Activated naive CD4-positive, alpha-beta T cell treated with anti-CD3 and anti-CD28 coated beads for 36 hours (primary cell): Measurements from ENCODE around the gene MIPEP. TPM values are rescaled to one million over a fixed set of nuclear protein-coding genes. Genes with fewer than 3 reads are reported as not detected.

Experiments
- CTCF ChIA-PET: fragments of 350-600 bp; sonication (Branson Sonifier 250); formaldehyde crosslinking; loops from one replicate; lab custom pipeline; 2021; ENCODE audit warnings: antibody characterized with exemption; lab: Charles Lee
- DNase-seq: peaks from one replicate; pipeline ENCODE4 v3.0.0-alpha.2; 2020
- H3K27ac Mint-ChIP-seq: one replicate; pipeline ENCODE4 v1.8.0; 2021; ENCODE audit warnings: mild to moderate bottlenecking, mixed read lengths
- H3K27me3 Mint-ChIP-seq: one replicate; pipeline ENCODE4 v1.8.0; 2021; ENCODE audit warnings: low read depth, mixed read lengths
- H3K36me3 Mint-ChIP-seq: one replicate; pipeline ENCODE4 v1.8.0; 2021; ENCODE audit warnings: low read depth, mixed read lengths
- H3K4me1 Mint-ChIP-seq: one replicate; pipeline ENCODE4 v1.8.0; 2021; ENCODE audit warnings: low read depth, mixed read lengths
- H3K4me3 Mint-ChIP-seq: one replicate; pipeline ENCODE4 v1.8.0; 2021; ENCODE audit warnings: mild to moderate bottlenecking, moderate library complexity, mixed read lengths
- H3K9me3 Mint-ChIP-seq: one replicate; pipeline ENCODE4 v1.8.0; 2021; ENCODE audit warnings: mixed read lengths
- intact Hi-C: fragments of 100-400 bp; cut with micrococcal nuclease; formaldehyde crosslinking; loops from one replicate; pipeline ENCODE4 v1.15.1; 2023
- total RNA-seq, 2 experiments: library from RNA; stranded (reverse); gene quantifications; one replicate each; pipeline ENCODE4 v1.2.3, GENCODE V29; 2021

The MIPEP gene
- 10 to 100 TPM; 15.4 to 17.0 TPM for total RNA-seq

- peaks cover 3% of the 10 kb centered on the region for H3K36me3 Mint-ChIP-seq
- H3K4me3 Mint-ChIP-seq = peak within 1 kb of the TSS; percentile 81
- CTCF ChIA-PET = interaction anchor here (0.7 to 2.2 kb wide), 10 partner anchors 11 to 422 kb away, joined by 3 to 5 read pairs (median 3); no protein-coding TSS in a partner anchor
- H3K27ac Mint-ChIP-seq = peak within 1 kb of the TSS; percentile 51
- intact Hi-C loops = loop anchor here (1.0 to 2.0 kb wide), 5 partner anchors 78 to 514 kb away; no protein-coding TSS in a partner anchor
- H3K4me1 Mint-ChIP-seq = peaks cover 24% of the 10 kb centered on the region
- H3K27me3 Mint-ChIP-seq = no peaks in the 10 kb centered on the region
- peak; percentile 89 for DNase-seq
- no peaks in the 10 kb centered on the region for H3K9me3 Mint-ChIP-seq
Measured at GRCh38 chr13:23888658-23889614, at the start of gene MIPEP. TSS of gene MIPEP (minus strand) at chr13:23889400. CDS start at chr13:23889320, 80 bp downstream.

- DNase-seq = no peak
- H3K27me3 Mint-ChIP-seq = peaks cover 26% of the 10 kb centered on the region
- no peaks in the 10 kb centered on the region for H3K4me1 Mint-ChIP-seq
- H3K36me3 Mint-ChIP-seq = no peaks in the 10 kb centered on the region
- CTCF ChIA-PET = no interaction called here
- no peak overlapping the region for H3K27ac Mint-ChIP-seq
- peaks cover 2% of the 10 kb centered on the region for H3K9me3 Mint-ChIP-seq
- no peak overlapping the region for H3K4me3 Mint-ChIP-seq
- intact Hi-C loops = no loop called here
Measured at GRCh38 chr13:23934520-23934919, 45.3 kb upstream of the MIPEP start.

GRCh38 chr13:23928985-23929384 lies 39.8 kb upstream of the MIPEP start:
- Mint-ChIP-seq H3K4me1 (no peaks in the 10 kb centered on the region), H3K9me3 (no peaks in the 10 kb centered on the region), H3K27me3 (peaks cover 18% of the 10 kb centered on the region), H3K36me3 (no peaks in the 10 kb centered on the region), H3K27ac (no peak overlapping the region), H3K4me3 (no peak overlapping the region)
- CTCF ChIA-PET = no interaction called here
- intact Hi-C loops = no loop called here
- no peak for DNase-seq

GRCh38 chr13:23923031-23923430 lies 33.8 kb upstream of the MIPEP start:
- H3K27ac Mint-ChIP-seq = no peak overlapping the region
- CTCF ChIA-PET = interaction anchor here (0.8 to 2.3 kb wide), 6 partner anchors 8 to 296 kb away, joined by 3 to 8 read pairs (median 3); no protein-coding TSS in a partner anchor
- H3K36me3 Mint-ChIP-seq = no peaks in the 10 kb centered on the region
- peaks cover 27% of the 10 kb centered on the region for H3K27me3 Mint-ChIP-seq
- H3K4me3 Mint-ChIP-seq = no peak overlapping the region
- intact Hi-C loops = no loop called here
- no peaks in the 10 kb centered on the region for H3K4me1 Mint-ChIP-seq
- H3K9me3 Mint-ChIP-seq = no peaks in the 10 kb centered on the region
- no peak for DNase-seq

- no peaks in the 10 kb centered on the region for H3K4me1 Mint-ChIP-seq
- intact Hi-C loops = no loop called here
- H3K27ac Mint-ChIP-seq = no peak overlapping the region
- H3K36me3 Mint-ChIP-seq = no peaks in the 10 kb centered on the region
- CTCF ChIA-PET = interaction anchor here (0.6 to 2.3 kb wide), 18 partner anchors 8 to 528 kb away, joined by 3 to 8 read pairs (median 3); no protein-coding TSS in a partner anchor
- H3K4me3 Mint-ChIP-seq = no peak overlapping the region
- H3K9me3 Mint-ChIP-seq = no peaks in the 10 kb centered on the region
- peaks cover 33% of the 10 kb centered on the region for H3K27me3 Mint-ChIP-seq
- DNase-seq = no peak
Measured at GRCh38 chr13:23922005-23922932, 33.1 kb upstream of the MIPEP start.

GRCh38 chr13:23921451-23921888 lies 32.3 kb upstream of the MIPEP start:
- Mint-ChIP-seq H3K36me3 (no peaks in the 10 kb centered on the region), H3K4me1 (no peaks in the 10 kb centered on the region)

GRCh38 chr13:23919006-23919405 lies 29.8 kb upstream of the MIPEP start:
- Mint-ChIP-seq H3K4me3 (no peak overlapping the region), H3K36me3 (no peaks in the 10 kb centered on the region), H3K27ac (no peak overlapping the region), H3K27me3 (peaks cover 39% of the 10 kb centered on the region), H3K9me3 (no peaks in the 10 kb centered on the region), H3K4me1 (no peaks in the 10 kb centered on the region)
- CTCF ChIA-PET = interaction anchor here (0.7 to 1.3 kb wide), 5 partner anchors 14 to 314 kb away, joined by 3 to 5 read pairs (median 4); no protein-coding TSS in a partner anchor
- intact Hi-C loops = no loop called here
- DNase-seq = no peak

More at GRCh38 chr13:23921451-23921888, 32.3 kb upstream of the MIPEP start:
- peaks cover 32% of the 10 kb centered on the region for H3K27me3 Mint-ChIP-seq
- CTCF ChIA-PET = interaction anchor here (0.6 to 1.6 kb wide), 14 partner anchors 9 to 527 kb away, joined by 3 to 8 read pairs (median 3); no protein-coding TSS in a partner anchor
- intact Hi-C loops = loop anchor here (1.0 kb wide), 4 partner anchors 39 to 299 kb away; no protein-coding TSS in a partner anchor
- no peak overlapping the region for H3K27ac Mint-ChIP-seq
- H3K9me3 Mint-ChIP-seq = no peaks in the 10 kb centered on the region
- H3K4me3 Mint-ChIP-seq = no peak overlapping the region
- peak; percentile 16 for DNase-seq

GRCh38 chr13:23918208-23918607 lies 29.0 kb upstream of the MIPEP start:
- H3K4me1 Mint-ChIP-seq = no peaks in the 10 kb centered on the region
- intact Hi-C loops = no loop called here
- no peaks in the 10 kb centered on the region for H3K9me3 Mint-ChIP-seq
- H3K27ac Mint-ChIP-seq = no peak overlapping the region
- no peaks in the 10 kb centered on the region for H3K36me3 Mint-ChIP-seq
- CTCF ChIA-PET = interaction anchor here (0.7 to 1.3 kb wide), 4 partner anchors 43 to 315 kb away, joined by 3 to 5 read pairs (median 4); no protein-coding TSS in a partner anchor
- peaks cover 39% of the 10 kb centered on the region for H3K27me3 Mint-ChIP-seq
- H3K4me3 Mint-ChIP-seq = no peak overlapping the region
- DNase-seq = no peak

GRCh38 chr13:23915308-23915707 lies 26.1 kb upstream of the MIPEP start:
- DNase-seq = no peak
- H3K27me3 Mint-ChIP-seq = peaks cover 30% of the 10 kb centered on the region
- intact Hi-C loops = no loop called here
- H3K36me3 Mint-ChIP-seq = no peaks in the 10 kb centered on the region
- no peak overlapping the region for H3K27ac Mint-ChIP-seq
- CTCF ChIA-PET = interaction anchor here (0.7 to 1.9 kb wide), 2 partner anchors 305 to 313 kb away, joined by 3 to 4 read pairs; no protein-coding TSS in a partner anchor
- H3K4me3 Mint-ChIP-seq = no peak overlapping the region
- peaks cover 8% of the 10 kb centered on the region for H3K4me1 Mint-ChIP-seq
- no peaks in the 10 kb centered on the region for H3K9me3 Mint-ChIP-seq

GRCh38 chr13:23912469-23912868 lies 23.3 kb upstream of the MIPEP start:
- intact Hi-C loops = no loop called here
- no peaks in the 10 kb centered on the region for H3K9me3 Mint-ChIP-seq
- peaks cover 16% of the 10 kb centered on the region for H3K27me3 Mint-ChIP-seq
- H3K27ac Mint-ChIP-seq = no peak overlapping the region
- peaks cover 8% of the 10 kb centered on the region for H3K4me1 Mint-ChIP-seq
- H3K4me3 Mint-ChIP-seq = no peak overlapping the region
- DNase-seq = no peak
- CTCF ChIA-PET = no interaction called here
- no peaks in the 10 kb centered on the region for H3K36me3 Mint-ChIP-seq

GRCh38 chr13:23909606-23910005 lies 20.4 kb upstream of the MIPEP start:
- Mint-ChIP-seq H3K36me3 (no peaks in the 10 kb centered on the region), H3K4me3 (no peak overlapping the region), H3K27ac (no peak overlapping the region), H3K4me1 (peaks cover 8% of the 10 kb centered on the region), H3K27me3 (peaks cover 8% of the 10 kb centered on the region), H3K9me3 (no peaks in the 10 kb centered on the region)
- no peak for DNase-seq
- CTCF ChIA-PET = no interaction called here
- intact Hi-C loops = no loop called here
